Neural crest cell (in vitro differentiated cells): ENCODE results near the gene TTC39B. TPM values are rescaled to one million over a fixed set of nuclear protein-coding genes. Genes with fewer than 3 reads are reported as not detected.
A peak's percentile ranks its signal among the peaks of the same experiment; 100 is the strongest.

Source experiments
- DNase-seq: peaks from one replicate; pipeline ENCODE4 v3.0.0; 2021; ENCODE audit warnings: low read depth, mixed read lengths, low spot score
- H3K27ac Mint-ChIP-seq: one replicate; pipeline ENCODE4 v1.8.0; 2021; ENCODE audit warnings: mild to moderate bottlenecking, mixed read lengths; ENCODE audit not compliant: unreplicated experiment
- H3K27me3 Mint-ChIP-seq: 2 replicates; pipeline ENCODE4 v1.8.0; 2021; ENCODE audit warnings: low read depth, mild to moderate bottlenecking, mixed read lengths
- H3K36me3 Mint-ChIP-seq: 2 replicates; pipeline ENCODE4 v1.8.0; 2021; ENCODE audit warnings: low read depth, mild to moderate bottlenecking, mixed read lengths
- H3K4me1 Mint-ChIP-seq: 2 replicates; pipeline ENCODE4 v1.8.0; 2021; ENCODE audit warnings: mixed read lengths
- H3K4me3 Mint-ChIP-seq: one replicate; pipeline ENCODE4 v1.8.0; 2021; ENCODE audit warnings: mild to moderate bottlenecking, mixed read lengths
- H3K9me3 Mint-ChIP-seq: 2 replicates; pipeline ENCODE4 v1.8.0; 2021; ENCODE audit warnings: mixed read lengths
- total RNA-seq: library from RNA; stranded (reverse); gene quantifications from 2 replicates; pipeline ENCODE4 v1.2.1, GENCODE V29; 2021
- TF ChIP-seq, protein P1 (sequence below): fragments of 200-600 bp; sonication (generic); conservative IDR thresholded peaks from 2 replicates; pipeline ENCODE4 v1.5.0; 2021; ENCODE audit warnings: antibody characterized with exemption, mild to moderate bottlenecking

Gene TTC39B
- total RNA-seq, 1 donor from 2014 or later, result 3.7 TPM

DNA sequence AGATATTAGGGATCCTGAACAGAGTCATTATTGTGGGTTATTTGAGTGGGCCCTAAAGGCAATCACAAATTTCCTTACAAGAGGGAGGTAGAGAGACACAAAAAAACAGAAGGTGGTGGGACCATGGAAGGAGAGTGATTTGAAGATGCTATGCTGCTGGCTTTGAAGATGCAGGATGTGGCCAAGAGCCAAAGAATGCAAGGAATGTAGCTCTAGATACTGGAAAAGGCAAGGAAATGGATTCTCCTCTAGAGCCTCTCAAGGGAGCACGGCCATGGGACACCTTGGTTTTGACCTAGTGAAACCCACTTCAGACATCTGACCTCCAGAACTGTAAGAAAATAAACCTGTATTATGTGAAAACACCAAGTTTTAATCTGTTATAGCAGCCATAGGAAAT lies 53.8 kb downstream of the TTC39B start:
- Mint-ChIP-seq H3K4me3 (no peak overlapping the region), H3K9me3 (no peaks in the 10 kb centered on the region), H3K36me3 (no peaks in the 10 kb centered on the region), H3K27ac (no peak overlapping the region), H3K27me3 (no peaks in the 10 kb centered on the region), H3K4me1 (peaks cover 16% of the 10 kb centered on the region)
- TF ChIP-seq, protein P1, sequence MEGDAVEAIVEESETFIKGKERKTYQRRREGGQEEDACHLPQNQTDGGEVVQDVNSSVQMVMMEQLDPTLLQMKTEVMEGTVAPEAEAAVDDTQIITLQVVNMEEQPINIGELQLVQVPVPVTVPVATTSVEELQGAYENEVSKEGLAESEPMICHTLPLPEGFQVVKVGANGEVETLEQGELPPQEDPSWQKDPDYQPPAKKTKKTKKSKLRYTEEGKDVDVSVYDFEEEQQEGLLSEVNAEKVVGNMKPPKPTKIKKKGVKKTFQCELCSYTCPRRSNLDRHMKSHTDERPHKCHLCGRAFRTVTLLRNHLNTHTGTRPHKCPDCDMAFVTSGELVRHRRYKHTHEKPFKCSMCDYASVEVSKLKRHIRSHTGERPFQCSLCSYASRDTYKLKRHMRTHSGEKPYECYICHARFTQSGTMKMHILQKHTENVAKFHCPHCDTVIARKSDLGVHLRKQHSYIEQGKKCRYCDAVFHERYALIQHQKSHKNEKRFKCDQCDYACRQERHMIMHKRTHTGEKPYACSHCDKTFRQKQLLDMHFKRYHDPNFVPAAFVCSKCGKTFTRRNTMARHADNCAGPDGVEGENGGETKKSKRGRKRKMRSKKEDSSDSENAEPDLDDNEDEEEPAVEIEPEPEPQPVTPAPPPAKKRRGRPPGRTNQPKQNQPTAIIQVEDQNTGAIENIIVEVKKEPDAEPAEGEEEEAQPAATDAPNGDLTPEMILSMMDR, result no peak
- no peak for DNase-seq

DNA sequence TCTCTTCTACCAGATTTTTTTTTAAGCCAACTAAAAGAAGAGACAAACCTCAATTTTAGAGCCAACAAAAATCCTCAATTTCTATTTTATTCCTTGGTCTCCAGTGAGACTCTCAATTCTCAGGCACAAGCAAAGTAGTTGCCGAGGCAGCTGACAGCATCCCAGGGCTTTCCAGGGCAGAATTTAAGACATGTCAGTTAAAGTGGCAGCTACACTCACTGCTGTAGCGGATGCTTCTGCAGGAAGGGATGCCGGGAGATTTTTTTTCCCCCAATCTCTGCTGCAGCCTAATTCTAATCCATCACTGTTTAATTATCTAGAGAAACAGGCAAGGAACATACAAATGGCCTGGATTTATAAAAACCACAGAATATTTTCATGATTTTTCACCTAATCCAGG lies 57.0 kb downstream of the TTC39B start:
- DNase-seq, result no peak
- H3K27ac Mint-ChIP-seq, result no peak overlapping the region
- peaks cover 16% of the 10 kb centered on the region for H3K4me1 Mint-ChIP-seq
- H3K4me3 Mint-ChIP-seq, result no peak overlapping the region
- no peaks in the 10 kb centered on the region for H3K9me3 Mint-ChIP-seq
- no peaks in the 10 kb centered on the region for H3K27me3 Mint-ChIP-seq
- TF ChIP-seq, protein P1, result no peak
- no peaks in the 10 kb centered on the region for H3K36me3 Mint-ChIP-seq

DNA sequence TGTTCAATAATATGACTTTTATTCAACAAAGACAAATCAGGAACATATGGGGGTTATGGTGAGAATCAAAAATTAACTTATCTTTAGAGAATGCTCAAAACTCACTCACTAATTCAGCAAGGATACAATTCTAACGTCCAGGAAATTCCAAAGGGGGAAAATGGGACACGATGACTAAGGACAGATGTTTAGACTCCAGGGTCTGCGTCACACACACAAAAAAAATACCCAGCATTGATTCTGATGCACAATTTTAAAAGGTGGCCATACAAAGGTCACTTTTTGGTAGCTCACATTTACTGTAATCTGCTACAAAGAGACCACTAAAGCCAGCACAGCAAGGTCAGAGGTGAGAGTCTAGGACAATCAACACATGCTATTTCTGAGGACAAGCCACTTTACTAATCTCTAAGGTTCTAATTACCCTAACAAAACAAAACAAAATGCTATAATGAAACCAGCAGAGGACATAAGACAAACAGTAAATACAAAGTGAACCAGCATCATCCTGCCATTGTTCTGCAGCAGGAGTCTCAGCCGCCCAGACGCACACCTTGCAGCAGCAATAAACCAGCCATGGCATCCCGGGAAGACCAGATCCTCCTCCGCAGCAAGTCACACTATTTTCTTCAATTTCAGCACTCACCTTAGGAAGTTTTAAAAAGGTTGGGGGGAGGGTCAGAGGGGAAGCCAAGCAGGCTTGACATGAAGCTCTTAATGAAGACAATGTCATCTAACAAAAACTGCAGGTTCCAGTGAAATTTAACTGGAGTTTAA lies 57.8 kb downstream of the TTC39B start:
- no peaks in the 10 kb centered on the region for H3K27me3 Mint-ChIP-seq
- DNase-seq, result no peak
- H3K27ac Mint-ChIP-seq, result peak overlapping the region; percentile 36
- no peaks in the 10 kb centered on the region for H3K36me3 Mint-ChIP-seq
- peaks cover 16% of the 10 kb centered on the region for H3K4me1 Mint-ChIP-seq
- TF ChIP-seq, protein P1, result no peak
- no peak overlapping the region for H3K4me3 Mint-ChIP-seq
- no peaks in the 10 kb centered on the region for H3K9me3 Mint-ChIP-seq

DNA sequence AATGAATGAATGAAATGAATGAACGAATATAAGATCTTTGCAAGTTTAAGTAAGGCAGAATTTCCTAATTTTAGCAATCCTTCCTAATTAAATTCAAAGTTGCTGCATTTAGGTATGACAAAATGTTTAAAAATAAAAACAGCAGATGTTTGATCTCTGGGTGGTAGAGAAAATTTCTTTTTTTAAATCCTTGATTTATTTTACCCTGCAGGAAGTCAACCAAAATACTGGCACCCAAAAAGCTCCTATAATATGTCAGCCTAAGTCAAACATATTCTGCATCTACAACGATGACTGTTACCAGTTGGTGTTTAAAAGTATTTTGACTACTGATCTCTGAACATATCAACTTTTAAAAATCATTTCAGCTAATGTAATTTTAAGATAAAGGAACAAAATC lies 58.4 kb downstream of the TTC39B start:
- Mint-ChIP-seq H3K36me3 (no peaks in the 10 kb centered on the region), H3K4me3 (no peak overlapping the region), H3K27me3 (no peaks in the 10 kb centered on the region), H3K9me3 (no peaks in the 10 kb centered on the region), H3K4me1 (peaks cover 16% of the 10 kb centered on the region), H3K27ac (no peak overlapping the region)
- no peak for DNase-seq
- TF ChIP-seq, protein P1, result no peak

DNA sequence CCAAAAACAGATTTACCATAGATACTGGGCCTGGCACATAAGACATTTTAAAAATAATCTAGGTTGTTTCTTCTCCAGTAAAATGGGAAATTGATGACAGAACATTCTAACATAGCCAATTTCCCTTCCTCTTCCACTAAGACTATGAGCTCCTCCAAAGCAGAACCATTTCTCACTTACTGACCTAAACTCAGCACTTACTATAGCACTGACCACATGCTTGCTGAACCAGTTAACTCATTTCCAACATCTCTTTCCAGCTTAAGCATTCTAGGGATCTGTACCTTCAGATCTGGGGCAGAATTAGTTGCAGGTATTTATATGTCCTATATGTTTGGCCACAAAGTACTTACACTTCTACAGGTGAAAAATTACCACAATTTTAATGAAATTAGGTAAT lies 58.9 kb downstream of the TTC39B start:
- Mint-ChIP-seq H3K4me1 (peaks cover 16% of the 10 kb centered on the region), H3K36me3 (no peaks in the 10 kb centered on the region), H3K27ac (no peak overlapping the region), H3K4me3 (no peak overlapping the region), H3K27me3 (no peaks in the 10 kb centered on the region), H3K9me3 (no peaks in the 10 kb centered on the region)
- TF ChIP-seq, protein P1, result no peak
- no peak for DNase-seq
